Glomerular endothelial cell (primary cell): Measurements from ENCODE around the gene YBX2. TPM values are rescaled to one million over a fixed set of nuclear protein-coding genes. Genes with fewer than 3 reads are reported as not detected.

Source experiments
- DNase-seq: peaks from one replicate; pipeline ENCODE4 v3.0.0-alpha.2; 2011; ENCODE audit warnings: low read depth, low spot score; ENCODE audit errors: extremely low read depth
- total RNA-seq: library from RNA; depleted of rRNA; stranded (reverse); fragments of >200 nt; gene quantifications from 2 replicates; pipeline ENCODE4 v1.2.3, GENCODE V29; 2015

Gene YBX2
- total RNA-seq, 1 donor from 2014 or later = not detected

GRCh38 chr17:7323731-7324437, 29.4 kb upstream of the YBX2 start:
- DNase-seq = no peak

DNA sequence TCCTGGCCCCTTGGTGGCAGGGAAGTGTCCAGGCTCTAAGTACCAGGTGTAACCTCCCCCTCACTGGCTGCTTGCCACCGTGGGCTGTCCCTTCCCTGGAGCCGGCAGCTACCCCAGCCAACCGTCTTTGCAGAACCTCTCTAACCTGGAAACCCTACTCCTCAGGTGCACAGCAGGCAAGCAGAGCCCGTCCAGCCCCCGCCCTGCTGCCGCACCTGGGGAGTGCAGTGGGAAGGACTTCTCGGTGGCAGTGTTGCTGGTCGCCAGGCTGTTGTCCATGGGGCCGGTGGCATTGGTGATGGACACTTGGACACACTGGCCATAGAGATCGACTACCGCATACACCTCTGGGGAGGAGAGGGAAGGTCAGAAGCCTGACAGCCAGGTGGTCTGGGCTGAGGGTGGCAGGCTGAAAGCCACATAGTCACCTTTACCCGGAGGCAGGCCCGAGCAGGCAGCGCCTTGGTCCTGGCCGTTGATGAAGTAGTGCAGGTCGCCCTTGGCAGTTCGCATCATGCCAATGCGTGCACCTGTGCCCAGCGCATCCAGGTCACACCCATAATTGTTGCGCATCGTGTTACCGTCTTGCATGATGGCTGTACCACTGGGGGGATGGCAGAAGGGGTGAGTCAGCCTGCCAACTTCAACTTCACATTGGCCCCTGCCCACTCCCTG, 28.2 kb upstream of the YBX2 start:
- no peak for DNase-seq

DNA sequence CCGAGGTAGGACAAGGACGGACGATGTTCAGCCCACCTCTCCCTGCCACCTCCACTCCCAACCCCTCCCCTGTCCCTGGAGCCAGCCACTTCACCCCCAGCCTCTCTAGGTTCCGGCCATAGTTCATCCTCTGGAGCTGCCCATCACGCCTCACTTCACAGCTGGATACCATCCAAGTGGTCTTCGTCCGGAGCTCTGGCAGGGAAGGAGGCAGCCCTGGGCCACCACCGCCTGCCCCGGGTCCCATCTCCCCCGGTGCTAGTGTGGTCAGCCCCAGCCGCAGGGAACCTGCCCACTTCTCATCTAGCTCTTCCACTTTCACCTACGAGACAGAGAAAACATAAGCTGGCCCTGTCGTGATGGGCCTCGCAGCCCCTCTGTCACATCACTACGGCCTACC, 27.0 kb upstream of the YBX2 start:
- DNase-seq = no peak

DNA sequence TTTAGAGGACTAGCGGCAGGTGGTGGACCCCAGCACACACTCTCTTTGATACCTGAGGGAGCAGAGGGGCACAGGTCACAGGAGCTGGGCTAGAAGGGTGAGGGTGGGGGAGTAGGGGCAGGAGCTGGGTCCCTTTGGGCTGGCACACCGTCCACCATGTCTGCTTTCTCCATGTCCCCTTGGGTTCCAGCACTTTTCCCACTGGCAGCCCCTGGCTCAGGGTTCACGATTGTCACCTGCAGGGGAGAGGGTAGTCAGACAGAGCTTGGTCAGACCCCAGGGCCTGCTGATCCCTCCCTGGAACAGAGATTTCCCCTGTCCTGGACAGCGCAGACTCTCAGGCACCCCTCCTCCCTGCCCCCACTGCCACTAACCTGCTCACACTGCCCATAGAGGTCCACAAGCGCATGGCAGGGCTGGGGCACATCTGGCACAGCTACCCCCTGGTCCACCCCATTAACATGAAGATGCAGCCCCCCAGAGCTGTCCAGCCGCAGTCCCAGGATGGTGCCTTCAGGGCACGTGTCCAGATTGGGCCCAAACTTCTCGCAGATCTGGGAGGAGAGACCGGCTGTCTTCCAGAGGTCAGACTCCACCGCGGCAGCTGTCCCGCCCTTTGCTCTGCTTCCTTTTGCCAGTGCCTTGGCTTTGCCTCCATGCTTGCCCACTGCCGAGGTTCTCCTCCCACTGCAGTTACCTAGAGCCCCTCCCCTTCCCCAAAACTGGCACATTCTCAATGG, 23.9 kb upstream of the YBX2 start:
- DNase-seq = no peak

GRCh38 chr17:7317161-7317803, 22.8 kb upstream of the YBX2 start:
- DNase-seq = no peak

GRCh38 chr17:7315570-7316235, 21.3 kb upstream of the YBX2 start:
- DNase-seq = no peak

DNA sequence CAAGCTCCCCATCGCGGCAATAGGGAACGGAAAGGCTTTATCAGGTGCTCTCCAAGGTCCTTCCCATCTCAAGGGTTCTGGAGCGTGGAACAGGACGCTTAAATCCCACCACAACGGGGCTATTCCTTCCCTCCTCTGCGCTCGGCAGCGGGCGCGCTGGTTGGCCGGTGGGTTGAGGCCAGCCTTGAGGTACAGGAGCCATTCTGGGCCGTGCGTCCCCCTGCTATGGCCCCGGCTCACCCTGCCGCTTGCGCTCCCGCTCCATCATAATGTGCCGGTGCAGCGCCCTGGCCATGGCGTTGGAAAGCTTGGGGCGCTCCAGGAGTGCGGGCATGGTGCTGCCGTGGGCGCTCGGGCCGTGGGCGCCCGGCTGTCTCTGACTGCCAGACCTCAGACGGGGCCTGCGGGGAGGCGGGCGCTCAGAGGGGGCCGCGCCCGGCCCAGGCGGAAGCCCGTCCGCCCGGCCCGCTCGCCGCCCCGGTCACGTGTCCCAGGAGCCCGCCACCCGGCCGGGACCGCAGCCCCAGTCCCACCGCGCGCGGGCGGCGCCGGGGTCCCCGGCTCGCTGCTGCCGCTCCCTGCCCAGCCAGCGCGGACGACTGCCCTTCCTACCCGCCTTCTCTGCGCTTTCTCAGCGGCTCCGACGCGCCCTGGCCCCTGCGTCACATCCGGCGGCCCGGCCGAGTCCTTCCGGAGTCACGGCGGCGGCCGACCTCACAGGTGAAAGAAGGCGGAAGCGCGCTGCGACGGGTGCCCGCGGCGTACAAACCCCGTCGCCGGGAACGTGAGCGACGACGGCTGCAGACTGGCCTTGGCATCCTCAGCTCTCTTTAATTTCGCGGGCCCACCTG, 20.5 kb upstream of the YBX2 start, which contains the start of gene GPS2:
Gene GPS2 (minus strand): TSS at position 642 of the 851 bp plus-strand sequence. CDS start 308 bp downstream, at position 334.
- no peak for DNase-seq

GRCh38 chr17:7313890-7314718, 19.7 kb upstream of the YBX2 start:
- DNase-seq = no peak

DNA sequence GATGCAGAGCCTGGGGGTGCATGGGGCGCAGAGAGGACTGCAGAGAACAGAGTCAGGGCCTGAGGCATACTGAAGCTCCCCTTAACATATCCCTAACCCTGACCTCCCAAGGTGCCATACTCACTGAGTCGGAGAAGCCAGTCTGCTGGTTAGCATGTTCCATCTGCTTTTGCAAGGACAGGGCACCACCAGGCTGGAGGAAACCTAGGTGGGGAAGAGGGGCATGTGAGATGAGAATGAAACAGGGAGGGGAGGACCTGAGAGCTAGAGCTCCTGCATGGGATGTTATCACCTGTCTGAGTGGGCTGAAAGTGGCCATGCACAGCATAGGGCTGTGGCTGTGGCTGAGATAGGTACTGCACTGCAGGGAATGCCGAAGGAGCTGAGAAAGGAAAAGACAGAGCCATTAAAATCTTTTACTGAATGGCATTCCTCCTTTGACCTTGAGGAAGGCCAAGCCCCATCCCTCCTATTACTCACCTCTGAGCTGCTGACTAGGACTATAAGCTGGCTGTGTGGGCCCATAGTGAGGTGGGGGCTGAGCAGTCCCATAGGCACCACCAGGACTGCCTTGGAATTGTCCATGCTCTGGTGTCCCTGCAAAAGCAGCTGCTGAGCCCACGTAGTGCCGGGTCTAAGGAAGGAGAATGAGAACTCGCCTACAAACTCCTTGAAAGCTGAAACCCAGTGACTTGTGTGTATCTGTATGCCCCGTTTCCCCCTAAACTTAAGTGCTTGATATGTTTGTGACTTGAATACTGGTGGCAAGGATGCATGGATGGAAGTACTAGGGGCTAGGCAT, 18.9 kb upstream of the YBX2 start:
- no peak for DNase-seq

DNA sequence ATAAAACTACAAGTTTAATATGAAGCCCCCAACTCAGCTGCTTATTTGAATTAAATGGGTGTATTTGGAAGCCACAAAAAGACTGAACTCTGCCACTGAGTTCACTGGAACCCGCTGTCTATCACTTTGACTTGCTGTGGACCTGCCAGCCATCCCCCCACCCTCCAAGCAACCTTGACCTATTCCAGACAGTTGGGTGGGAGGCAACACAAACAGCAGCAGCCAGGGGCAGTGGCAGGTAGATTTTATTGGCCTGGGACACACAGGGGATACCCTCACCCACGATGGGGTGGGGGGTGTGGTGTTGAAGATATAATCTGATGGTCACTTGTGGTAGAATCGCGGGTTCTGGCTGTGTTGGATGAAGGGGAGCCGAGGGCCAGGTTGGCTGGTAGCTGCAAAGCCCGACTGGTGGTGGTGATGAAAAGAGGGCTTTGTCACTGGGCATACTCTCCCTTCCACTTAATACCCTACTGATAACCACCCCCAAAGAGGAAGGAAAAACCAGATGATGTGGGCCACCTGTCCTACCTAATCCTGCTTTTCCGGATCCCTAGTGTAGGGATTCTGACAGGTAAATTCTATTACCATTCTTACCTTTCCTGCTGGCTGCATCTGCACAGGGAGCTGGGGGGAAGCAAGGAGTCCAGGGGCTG, 18.1 kb upstream of the YBX2 start:
- DNase-seq = no peak

GRCh38 chr17:7311110-7311705, 16.8 kb upstream of the YBX2 start:
- no peak for DNase-seq

- no peak for DNase-seq
Measured at GRCh38 chr17:7309628-7310027, 15.2 kb upstream of the YBX2 start.

DNA sequence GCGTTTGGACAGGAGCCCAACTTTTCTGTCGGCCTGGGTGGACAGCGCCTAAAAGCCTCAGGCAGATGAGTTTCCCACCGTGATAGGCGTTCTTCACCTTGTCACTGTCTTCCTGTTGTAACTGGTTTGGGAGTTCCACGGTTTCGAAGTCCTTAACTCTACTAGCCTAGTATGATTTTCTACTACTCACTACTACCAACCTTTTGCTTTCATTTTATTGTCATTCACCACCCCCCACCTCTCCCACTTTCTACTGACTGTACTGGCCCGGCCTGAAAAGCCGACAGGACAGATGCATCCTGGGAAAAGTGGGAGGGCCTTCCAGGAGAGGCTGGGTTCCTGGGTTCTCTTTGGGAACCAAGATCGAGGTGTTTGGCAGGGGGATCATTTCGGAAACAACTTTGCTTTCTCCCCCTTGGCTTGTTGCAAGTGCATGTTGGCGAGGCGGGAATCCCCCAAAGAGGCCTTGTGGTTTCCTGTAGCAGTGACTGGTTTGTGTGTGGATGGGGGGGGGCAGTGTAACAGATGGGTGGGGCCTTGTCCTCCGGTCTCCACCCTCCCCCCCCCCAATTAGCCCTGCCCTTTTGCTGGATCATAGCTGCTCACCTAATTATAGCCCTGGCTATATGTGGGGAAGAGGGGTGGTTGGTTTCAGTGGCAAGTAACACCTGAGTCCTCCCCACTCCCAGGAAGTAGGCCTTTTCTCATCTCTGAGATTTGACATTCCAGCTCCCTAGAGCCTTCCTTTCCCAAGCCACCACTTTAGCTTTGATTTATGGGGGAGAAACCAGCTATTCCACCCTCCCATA, 14.4 kb upstream of the YBX2 start:
- peak; percentile 36 for DNase-seq

GRCh38 chr17:7307686-7308624, 13.5 kb upstream of the YBX2 start:
- DNase-seq = no peak
